GDM1 (cell line): Measurements from ENCODE around the gene DGLUCY.
"Not testable (repeated sequence)": the region's sequence is repeated elsewhere in the genome, so short reads cannot be mapped to it uniquely, and the experiment has no call there.

ENCODE experiments used
- DNase-seq: peaks from one replicate; lab custom pipeline; 2025; lab: John Stamatoyannopoulos, UW

DGLUCY gene

DNA sequence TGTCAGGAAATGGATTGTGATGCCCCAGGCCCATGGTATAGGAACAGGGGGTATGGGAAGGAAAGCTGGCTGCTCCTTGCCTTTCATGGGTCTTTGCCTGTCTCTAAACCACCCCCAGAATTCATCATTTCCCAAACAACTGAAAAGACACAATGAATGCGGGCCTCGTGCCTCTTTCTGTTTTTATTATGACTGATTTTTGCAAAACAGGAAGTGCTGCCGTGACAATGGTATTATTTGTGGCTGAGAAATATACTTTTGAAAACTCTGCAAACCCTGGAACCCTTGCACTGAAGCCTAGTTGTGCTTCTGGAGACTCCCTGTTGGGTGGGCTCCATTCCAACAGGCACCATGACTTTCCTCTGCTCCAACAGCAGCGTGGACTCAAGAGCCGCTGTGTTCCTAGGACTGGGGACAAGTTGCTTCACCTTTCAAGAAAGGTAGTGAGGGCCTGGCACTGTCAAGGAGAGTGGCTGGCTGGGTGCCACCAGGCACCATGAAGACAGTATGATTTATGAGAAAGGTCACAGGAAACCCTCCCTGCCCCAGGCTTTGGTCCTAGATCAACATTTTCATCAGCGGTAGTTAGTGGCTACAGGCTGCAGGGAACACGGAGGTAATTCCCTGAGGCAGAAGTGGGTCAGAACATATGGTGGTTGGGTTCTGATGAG lies 4.8 kb upstream of the DGLUCY start:
- DNase-seq: no peak

DNA sequence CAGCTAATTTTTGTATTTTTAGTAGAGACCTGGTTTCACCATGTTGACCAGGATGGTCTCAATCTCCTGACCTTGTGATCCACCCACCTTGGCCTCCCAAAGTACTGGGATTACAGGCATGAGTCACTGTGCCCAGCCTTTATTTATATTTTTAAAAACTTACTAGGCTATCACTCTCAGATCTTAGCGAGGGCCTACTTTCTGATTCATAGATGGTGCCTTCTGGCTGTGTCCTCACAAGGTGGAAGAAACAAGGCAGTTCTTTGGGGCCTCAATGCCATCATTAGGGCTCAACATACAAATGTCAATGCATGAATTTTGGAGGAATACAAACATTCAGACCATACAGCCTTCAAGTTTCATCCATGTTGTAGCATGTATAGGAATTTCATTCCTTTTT lies 2.4 kb upstream of the DGLUCY start:
- DNase-seq: no peak

DNA sequence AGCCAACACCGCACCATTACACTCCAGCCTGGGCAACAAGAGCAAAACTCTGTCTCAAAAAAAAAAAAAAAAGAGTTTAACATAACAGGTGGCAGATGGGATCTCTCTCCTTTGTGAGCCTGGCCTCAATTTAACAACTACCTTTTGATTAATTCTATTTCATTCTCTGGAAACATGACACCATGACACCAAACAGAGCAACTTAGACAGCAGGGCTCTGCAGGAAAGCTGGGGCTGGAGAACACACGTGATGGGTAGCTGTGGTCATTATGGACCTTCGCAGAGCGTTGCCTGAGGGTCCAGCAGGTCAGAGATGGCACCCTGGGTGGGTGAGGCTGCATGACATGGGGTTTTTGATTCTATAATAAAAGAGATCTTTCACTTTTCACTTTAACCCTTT lies 1.7 kb upstream of the DGLUCY start:
- no peak for DNase-seq

DNA sequence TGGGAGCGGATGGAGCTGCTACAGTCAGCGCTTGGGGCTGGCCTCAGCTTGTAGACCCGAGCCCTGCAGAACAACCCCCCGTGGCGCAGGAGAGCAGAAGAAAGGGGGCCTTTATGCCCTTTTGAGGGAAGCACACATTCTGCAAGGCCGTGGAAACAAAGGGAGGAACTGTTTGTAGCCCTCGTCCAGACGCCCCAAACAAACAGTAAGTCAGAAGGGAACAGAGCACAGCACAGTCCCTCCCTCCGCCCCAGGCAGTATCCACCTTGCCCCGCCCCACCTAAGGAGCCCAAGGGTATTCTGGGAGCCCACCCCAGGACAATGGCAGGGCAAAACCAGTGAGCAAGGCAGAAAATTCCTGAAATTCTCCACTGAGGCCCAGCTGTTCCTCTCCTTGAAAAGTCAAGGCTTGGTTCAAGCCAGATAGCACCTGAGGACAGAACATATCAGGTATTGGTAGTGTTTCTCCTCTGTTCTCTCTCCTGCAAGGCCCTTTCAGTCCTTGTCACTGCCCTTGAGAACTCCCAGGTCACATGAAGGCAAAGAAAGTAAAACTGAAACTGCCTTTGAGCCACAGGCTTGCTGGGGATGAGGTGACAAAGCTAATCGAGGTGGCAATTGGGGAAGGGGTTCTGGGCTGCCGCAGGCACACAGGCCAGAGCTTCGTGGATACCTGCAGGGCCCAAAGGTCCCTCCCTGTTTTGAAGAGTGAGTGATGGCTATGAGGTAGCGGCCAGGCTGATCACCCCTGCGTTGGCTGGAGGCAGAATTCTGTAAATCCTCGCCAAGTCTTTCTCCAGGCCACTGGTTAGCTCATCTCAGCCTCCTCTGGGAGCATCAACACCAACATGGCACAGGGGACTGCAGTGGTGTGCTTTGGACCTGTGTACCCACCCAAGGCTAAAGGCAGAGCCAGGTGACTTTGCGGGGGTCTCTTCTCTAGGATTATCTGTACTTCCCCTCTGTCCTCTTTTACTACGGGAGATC lies 499 bp downstream of the DGLUCY start:
- DNase-seq: peak; percentile 75

DNA sequence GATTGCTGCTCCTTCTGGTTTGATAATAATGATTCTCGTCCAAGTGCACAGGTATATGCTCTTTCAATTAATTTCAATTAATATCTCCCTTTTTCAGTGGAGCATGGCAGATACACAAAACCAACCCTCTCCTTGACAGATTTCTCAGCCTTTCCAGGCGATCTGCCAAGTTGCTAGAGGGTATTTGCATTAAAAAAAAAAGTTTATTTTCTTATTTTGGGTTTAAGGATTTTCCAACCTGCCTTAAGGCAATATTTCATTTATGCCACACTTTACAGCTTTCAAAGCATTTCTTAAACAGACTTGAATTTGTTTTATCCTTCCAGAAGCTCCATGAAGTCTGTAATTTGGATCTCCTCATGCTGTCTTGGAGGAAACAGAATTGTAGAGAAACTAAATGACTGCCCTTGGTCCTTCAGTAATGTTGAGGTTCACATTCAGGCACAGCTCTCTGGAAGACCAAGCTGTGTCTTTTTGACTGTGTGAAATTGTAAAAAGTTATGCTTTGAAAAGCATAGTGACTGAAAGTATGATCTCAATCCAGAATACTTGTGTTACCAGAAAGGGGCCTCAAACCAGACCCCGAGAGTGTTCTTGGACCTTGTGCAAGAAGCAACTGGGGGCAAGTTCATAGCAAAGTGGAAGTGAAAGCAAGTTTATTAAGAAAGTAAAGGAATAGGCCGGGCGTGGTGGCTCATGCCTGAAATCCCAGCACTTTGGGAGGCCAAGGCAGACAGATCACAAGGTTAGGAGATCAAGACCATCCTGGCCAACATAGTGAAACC lies 2.3 kb downstream of the DGLUCY start:
- DNase-seq: no peak

DNA sequence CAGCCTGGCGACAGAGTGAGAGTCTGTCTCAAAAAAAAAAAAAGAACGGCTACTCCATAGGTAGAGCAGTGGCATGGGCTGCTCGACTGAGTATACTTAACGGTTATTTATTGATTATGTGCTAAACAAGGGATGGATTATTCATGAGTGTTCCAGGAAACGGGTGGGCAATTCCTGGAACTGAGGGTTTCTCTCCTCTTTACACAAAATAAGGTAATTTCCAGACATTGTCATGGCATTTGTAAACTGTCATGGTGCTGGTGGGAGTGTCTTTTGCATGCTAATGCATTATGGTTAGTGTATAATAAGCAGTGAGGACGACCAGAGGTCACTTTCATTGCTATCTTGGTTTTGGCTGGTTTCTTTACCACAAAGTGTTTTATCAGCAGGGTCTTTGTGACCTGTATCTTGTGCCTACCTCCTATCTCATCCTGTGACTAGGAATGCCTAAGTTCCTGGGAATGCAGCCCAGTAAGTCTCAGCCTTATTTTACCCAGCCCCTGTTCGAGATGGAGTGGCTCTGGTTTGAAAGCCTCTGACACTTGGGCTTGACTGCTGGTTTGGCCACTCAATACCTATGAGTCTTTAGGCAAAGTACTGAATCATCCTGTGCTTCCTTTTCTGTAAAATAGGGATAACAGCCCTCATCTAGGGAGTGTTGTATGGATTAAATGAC lies 3.2 kb downstream of the DGLUCY start:
- no peak for DNase-seq

DNA sequence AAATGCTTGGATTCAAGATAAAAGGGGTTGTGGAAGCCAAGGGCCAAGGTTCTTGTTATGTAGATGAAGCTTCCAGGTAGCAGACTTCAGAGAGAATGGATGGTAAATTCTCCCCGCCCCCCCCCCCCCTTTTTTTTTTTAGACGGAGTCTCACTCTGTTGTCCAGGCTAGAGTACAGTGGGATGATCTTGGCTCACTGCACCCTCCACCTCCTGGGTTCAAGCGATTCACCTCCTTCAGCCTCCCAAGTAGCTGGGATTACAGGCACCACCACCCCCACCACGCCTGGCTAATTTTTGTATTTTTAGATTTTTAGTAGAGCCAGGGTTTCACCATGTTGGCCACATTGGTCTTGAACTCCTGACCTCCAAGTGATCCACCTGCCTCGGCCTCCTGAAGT lies 4.1 kb downstream of the DGLUCY start:
- DNase-seq: no peak

DNA sequence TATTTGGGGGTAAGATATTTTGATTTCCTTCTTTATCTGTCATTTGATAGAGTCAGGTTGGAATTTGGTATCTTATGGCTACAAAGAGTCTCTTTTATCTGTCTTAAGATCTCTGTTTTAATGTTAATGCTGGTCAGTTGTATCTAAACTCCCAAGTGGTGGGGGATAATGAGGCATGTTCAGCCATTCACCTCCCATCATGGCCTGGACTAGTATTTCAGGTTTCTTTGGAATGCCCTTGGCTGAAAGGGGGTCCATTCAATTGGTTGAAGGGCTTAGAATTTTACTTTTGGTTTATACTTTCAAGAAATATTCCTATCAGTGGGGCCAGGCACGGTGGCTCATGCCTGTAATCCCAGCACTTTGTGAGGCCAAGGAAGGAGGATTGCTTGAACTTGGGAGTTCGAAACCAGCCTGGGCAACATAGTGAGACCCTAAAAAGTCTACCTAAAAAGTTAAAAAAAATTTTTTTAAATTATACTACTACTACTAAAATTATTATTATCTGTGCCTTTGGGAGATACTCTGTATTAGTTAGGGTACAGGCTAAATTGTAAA lies 4.7 kb downstream of the DGLUCY start:
- DNase-seq: no peak

DNA sequence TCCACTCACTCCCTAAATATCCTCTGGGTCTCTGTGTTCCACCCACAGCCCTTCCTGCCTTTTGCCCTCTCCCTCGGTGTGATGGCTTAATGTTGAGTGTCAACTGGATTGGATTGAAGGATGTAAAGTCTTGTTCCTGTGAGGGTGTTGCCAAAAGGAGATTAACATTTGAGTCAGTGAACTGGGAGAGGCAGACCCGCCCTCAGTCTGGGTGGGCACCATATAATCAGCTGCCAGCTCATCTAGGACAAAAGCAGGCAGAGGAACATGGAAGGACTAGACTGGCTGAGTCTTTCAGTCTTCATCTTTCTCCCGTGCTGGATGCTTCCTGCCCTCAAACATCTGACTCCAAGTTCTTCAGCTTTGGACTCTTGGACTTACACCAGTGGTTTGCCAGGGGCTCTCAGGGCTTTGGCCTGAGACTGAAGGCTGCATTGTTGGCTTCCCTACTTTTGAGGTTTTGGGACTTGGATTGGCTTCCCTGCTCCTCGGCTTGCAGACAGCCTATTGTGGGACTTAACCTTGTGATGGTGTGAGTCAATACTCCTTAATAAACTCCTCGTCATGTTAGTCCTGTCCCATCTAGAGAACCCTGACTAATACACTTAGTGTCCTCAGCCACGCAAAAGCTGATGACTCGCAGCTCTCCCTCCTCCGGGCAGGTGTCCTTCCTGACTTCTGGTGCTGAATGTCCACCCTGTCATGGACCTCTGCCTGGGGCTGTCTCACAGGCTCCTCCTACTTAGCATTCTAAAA lies 5.9 kb downstream of the DGLUCY start:
- no peak for DNase-seq

DNA sequence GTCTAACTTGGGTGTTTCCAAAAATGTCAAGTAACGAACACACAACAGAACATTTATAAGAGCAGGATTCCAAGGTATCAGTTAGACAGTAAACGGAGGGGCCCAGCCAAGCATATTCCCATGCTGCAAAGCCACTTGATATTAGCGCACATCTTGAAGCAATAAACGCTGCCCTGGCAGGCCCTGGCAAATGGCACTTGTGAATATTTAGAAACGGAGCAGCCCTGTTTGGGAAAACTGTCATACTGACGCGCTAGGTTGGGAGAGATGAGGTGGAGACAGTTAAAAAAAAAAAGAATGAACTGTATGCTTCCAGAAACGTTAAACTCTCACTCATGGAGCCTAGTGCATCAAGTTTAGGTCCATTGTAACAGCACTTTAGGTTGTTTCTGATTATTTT lies 9.3 kb downstream of the DGLUCY start:
- no peak for DNase-seq

DNA sequence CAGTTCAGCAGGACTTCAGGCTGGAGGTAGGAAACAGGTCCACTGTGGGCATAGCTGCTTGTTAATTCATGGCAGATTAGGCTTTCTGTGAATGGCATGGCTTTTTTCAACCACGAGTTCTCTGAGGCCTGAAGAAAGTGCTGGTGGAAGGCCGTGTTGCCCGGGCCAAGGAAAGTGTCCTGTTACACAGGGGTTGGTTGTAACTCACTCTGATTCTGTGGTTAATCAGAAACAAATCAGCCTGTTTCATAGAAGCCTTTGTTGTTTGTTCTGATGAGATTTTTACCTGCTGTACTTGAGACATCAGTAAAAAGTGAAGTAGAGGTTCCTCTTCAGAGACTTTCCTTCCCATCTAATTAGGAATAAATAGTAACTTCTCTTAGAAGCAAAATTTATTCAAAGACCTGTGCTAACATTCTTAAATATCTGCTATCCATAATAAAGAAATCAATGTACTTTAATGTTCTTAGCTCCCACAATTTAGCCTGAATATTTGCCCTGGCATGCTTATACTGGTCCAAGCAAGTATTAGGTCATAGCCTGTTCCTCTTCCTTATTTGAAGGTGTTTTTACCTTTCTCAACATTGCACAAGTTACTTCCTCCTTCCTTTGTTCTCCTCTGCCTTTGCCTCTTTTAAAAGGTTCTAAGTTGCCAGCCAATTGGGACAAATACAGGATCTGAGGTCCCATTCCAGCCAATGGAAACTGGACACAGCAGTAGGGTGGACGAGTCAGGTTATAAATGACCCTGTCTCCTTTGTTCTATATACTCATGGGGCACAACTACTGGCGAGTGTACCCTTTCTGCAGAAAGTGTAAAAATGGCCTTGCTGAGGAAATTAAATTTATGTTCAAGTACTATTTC lies 10.8 kb downstream of the DGLUCY start:
- DNase-seq: not testable (repeated sequence)

DNA sequence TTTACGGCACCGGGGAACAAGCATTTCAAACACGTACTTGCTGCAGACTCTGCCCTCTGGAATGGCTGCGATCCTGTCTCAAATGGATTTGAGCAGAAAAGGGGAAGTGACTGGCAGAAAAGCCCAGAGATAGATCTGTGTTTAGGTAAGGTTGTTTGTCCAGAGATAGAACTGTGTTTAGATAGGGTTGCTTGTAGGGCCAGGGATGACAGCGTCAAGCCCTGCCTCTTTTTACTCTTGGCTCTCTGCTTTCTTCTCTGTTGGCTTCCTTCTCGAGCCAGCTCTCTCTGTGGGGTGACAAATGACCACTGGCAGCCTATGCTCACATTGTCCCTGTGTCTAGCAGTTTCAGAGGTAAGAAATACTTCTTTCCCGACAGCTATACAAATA lies 11.4 kb downstream of the DGLUCY start:
- DNase-seq: no peak

DNA sequence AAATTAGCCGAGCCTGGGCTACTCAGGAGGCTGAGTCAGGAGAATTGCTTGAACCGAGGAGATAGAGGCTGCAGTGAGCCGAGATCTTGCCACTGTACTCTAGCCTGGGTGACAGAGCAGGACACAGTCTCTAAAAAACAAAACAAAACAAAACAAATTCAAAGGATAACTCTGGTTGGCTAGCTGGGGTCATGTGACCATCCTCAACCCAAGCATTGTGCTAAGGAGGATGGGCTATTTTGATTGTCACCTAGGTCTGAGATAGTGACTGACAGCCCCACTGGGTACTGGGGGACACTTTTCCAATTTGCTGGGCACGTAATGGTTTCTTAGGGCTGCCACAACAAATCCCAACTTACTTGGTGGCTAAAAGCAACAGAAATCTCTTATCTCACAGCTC lies 11.9 kb downstream of the DGLUCY start:
- no peak for DNase-seq

DNA sequence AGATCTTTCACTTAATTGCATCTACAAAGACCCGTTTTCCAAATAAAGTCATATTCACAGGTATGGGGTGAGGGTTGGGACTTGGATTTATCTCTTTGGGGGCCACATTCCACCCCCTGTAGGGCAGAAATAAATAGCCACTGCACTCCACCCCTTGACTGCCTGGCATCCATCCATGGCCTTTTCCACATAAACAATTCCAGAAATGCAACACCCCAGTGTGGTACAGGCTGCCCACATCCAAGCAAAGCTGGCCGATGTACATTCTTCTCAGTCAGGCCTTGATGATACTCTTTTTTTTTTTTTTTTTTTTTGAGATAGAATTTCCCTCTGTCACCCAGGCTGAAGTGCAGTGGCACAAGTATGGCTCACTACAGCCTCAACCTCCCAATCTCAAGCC lies 12.9 kb downstream of the DGLUCY start:
- no peak for DNase-seq

DNA sequence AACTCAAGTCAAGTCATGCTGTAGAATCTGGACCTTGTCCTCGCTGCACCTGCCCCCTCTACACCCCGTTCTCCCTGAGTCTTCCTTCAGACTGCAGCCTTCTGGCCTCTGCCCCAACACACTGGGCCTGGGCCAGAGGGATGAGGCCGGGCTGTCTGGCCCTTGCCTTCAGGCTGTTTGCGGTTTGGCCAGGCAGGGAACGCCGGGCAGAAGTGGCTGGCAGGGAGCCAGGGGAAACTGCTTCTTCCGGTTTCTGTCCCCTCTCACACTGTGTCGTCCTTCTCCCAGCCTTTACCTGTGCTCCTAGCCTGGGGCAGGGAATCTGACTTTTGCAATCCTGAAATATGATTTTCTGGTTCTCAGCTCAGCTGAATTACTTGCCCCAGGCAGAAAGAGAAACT lies 13.5 kb downstream of the DGLUCY start:
- DNase-seq: no peak

DNA sequence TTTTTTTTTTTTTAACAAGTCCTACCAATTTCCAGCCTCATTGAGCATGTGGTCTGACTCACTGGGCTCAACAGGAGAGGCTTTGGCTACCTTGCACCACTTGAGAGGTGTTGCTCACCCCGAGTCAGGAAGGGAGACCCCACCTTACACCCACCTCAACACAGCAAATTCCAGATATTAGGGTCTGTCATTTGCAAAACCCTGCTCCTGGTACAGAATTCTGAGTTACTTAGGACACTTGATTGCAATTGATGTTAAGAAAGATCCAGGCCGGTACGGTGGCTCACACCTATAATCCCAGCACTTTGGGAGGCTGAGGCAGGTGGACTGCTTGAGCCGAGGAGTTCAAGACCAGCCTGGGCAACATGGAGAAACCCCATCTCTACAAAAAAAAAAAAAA lies 14.1 kb downstream of the DGLUCY start:
- no peak for DNase-seq

DNA sequence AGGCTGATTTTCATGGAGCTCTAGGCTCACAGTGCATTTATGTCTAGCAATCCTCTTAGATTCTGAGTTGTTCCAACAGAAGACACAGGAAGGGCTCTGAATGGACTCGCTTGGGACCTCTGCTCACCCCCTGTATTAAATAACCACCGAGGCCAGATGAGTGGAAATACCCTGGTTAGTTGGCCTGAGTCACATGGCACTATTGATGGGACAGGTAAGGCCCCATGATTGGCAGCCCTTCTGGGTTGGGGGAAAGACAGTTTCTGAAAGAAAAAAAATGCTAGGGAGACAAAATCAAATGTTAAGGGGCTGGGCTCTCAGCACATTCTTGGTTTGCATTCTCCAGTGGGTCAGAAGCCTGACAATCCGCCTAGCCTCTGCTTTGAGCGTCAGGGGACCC lies 14.8 kb downstream of the DGLUCY start:
- DNase-seq: no peak

DNA sequence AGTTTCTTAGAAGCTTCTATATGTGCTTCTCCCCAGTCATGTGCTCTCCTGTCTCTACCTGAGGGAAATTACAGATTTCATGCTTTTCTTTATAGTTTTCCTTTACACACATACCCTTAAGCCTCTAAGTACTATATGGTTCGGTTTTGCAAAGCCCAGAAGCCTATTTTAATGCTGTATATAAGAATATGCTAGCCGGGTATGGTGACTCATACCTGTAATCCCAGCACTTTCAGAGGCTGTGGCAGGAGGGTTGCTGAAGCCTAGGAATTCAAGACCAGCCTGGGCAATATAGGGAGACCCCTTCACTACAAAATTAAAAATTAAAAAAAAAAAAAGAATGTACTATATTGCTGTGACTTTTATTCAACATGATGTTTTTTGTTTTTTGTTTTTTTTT lies 15.4 kb downstream of the DGLUCY start:
- DNase-seq: no peak

DNA sequence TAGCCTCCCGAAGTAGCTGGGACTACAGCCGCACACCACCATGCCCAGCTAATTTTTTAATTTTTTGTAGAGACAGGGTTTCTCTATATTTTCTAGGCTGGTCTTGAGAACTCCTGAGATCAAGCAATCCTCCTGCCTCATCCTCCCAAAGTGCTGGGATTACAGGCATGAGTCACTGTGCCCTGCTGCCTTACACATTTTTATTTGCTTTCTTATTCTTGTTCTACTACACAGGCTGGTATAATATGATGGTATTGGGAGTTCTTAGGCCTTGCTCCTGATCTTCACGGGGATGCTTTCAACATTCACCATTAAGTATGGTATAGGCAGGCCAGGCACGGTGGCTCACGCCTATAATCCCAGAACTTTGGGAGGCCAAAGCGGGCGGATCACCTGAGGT lies 21.2 kb downstream of the DGLUCY start:
- DNase-seq: no peak
